Chondrocyte (in vitro differentiated cells): ENCODE results near the gene MCAM. TPM values are rescaled to one million over a fixed set of nuclear protein-coding genes. Genes with fewer than 3 reads are reported as not detected.
A peak's percentile ranks its signal among the peaks of the same experiment; 100 is the strongest.

Source experiments
- DNase-seq: peaks from one replicate; pipeline ENCODE4 v3.0.0; 2021; ENCODE audit warnings: mixed read lengths, low spot score
- H3K27ac Mint-ChIP-seq: one replicate; pipeline ENCODE4 v1.8.0; 2021; ENCODE audit warnings: mild to moderate bottlenecking, moderate library complexity, mixed read lengths; ENCODE audit not compliant: unreplicated experiment
- H3K27me3 Mint-ChIP-seq: 2 replicates; pipeline ENCODE4 v1.8.0; 2021; ENCODE audit warnings: low read depth, mixed read lengths
- H3K36me3 Mint-ChIP-seq: 2 replicates; pipeline ENCODE4 v1.8.0; 2021; ENCODE audit warnings: low read depth, mixed read lengths
- H3K4me1 Mint-ChIP-seq: 2 replicates; pipeline ENCODE4 v1.8.0; 2021; ENCODE audit warnings: low read depth, mild to moderate bottlenecking, mixed read lengths
- H3K4me3 Mint-ChIP-seq: one replicate; pipeline ENCODE4 v1.8.0; 2021; ENCODE audit warnings: mild to moderate bottlenecking, moderate library complexity, mixed read lengths; ENCODE audit not compliant: unreplicated experiment
- H3K9me3 Mint-ChIP-seq: 2 replicates; pipeline ENCODE4 v1.8.0; 2021; ENCODE audit warnings: low read depth, mixed read lengths
- CTCF ChIP-seq: fragments of 200-600 bp; sonication (generic); IDR thresholded peaks from 2 replicates; pipeline ENCODE4 v1.5.0; 2021; ENCODE audit warnings: antibody characterized with exemption, mild to moderate bottlenecking, moderate library complexity
- total RNA-seq: library from RNA; stranded (reverse); gene quantifications from 3 replicates; pipeline ENCODE4 v1.2.1, GENCODE V29; 2021

MCAM gene
- total RNA-seq, 1 donor from 2014 or later: 527 TPM

GRCh38 chr11:119315131-119316015 is 1.6 kb downstream of the MCAM start:
- TF ChIP-seq CTCF: peak; percentile 62
- H3K36me3 Mint-ChIP-seq: peaks cover 16% of the 10 kb centered on the region
- H3K27ac Mint-ChIP-seq: peak overlapping the region; percentile 83
- no peak for DNase-seq
- H3K4me3 Mint-ChIP-seq: peak overlapping the region; percentile 80
- H3K27me3 Mint-ChIP-seq: no peaks in the 10 kb centered on the region
- H3K9me3 Mint-ChIP-seq: no peaks in the 10 kb centered on the region
- H3K4me1 Mint-ChIP-seq: peaks cover 48% of the 10 kb centered on the region

GRCh38 chr11:119314726-119315125 is 2.2 kb downstream of the MCAM start:
- no peak for DNase-seq
- H3K27ac Mint-ChIP-seq: peak overlapping the region; percentile 83
- no peaks in the 10 kb centered on the region for H3K9me3 Mint-ChIP-seq
- no peaks in the 10 kb centered on the region for H3K27me3 Mint-ChIP-seq
- H3K4me1 Mint-ChIP-seq: peaks cover 44% of the 10 kb centered on the region
- H3K4me3 Mint-ChIP-seq: peak overlapping the region; percentile 80
- peaks cover 19% of the 10 kb centered on the region for H3K36me3 Mint-ChIP-seq
- TF ChIP-seq CTCF: no peak

GRCh38 chr11:119310682-119311052 is 6.3 kb downstream of the MCAM start:
- Mint-ChIP-seq H3K36me3 (peaks cover 29% of the 10 kb centered on the region), H3K9me3 (no peaks in the 10 kb centered on the region), H3K27ac (peak overlapping the region; percentile 51), H3K27me3 (no peaks in the 10 kb centered on the region), H3K4me3 (no peak overlapping the region), H3K4me1 (peaks cover 41% of the 10 kb centered on the region)
- no peak for DNase-seq
- no peak for TF ChIP-seq CTCF

GRCh38 chr11:119309953-119310681 is 6.8 kb downstream of the MCAM start:
- Mint-ChIP-seq H3K27me3 (no peaks in the 10 kb centered on the region), H3K27ac (peak overlapping the region; percentile 63), H3K36me3 (peaks cover 29% of the 10 kb centered on the region), H3K4me3 (no peak overlapping the region), H3K4me1 (peaks cover 37% of the 10 kb centered on the region), H3K9me3 (no peaks in the 10 kb centered on the region)
- no peak for DNase-seq
- TF ChIP-seq CTCF: no peak

GRCh38 chr11:119309411-119309810 is 7.5 kb downstream of the MCAM start:
- no peak overlapping the region for H3K4me3 Mint-ChIP-seq
- TF ChIP-seq CTCF: no peak
- no peak for DNase-seq
- H3K36me3 Mint-ChIP-seq: peaks cover 27% of the 10 kb centered on the region
- peaks cover 30% of the 10 kb centered on the region for H3K4me1 Mint-ChIP-seq
- no peak overlapping the region for H3K27ac Mint-ChIP-seq
- H3K27me3 Mint-ChIP-seq: no peaks in the 10 kb centered on the region
- H3K9me3 Mint-ChIP-seq: no peaks in the 10 kb centered on the region
